BE2C (cell line): ENCODE data around the gene BTD. TPM values are rescaled to one million over a fixed set of nuclear protein-coding genes. Genes with fewer than 3 reads are reported as not detected.
A peak's percentile ranks its signal among the peaks of the same experiment; 100 is the strongest.

Experiments
- DNase-seq: peaks from one replicate; pipeline ENCODE4 v3.0.0-alpha.2; 2020
- H3K27me3 ChIP-seq: fragments of 250-450 bp; sonication (Bioruptor Pico); 2 replicates; pipeline ENCODE4 v1.5.1; 2020; ENCODE audit warnings: mild to moderate bottlenecking
- H3K36me3 ChIP-seq: fragments of 250-450 bp; sonication (Bioruptor Pico); 2 replicates; pipeline ENCODE4 v1.5.1; 2020; ENCODE audit warnings: mild to moderate bottlenecking
- H3K4me1 ChIP-seq: fragments of 250-450 bp; sonication (Bioruptor Pico); 2 replicates; pipeline ENCODE4 v1.5.1; 2020
- H3K4me3 ChIP-seq: 2 replicates; pipeline ENCODE4 v1.5.1; 2011; ENCODE audit warnings: low read depth, low read length
- H3K9me3 ChIP-seq: fragments of 250-450 bp; sonication (Bioruptor Pico); 2 replicates; pipeline ENCODE4 v1.5.1; 2020
- CTCF ChIP-seq: IDR thresholded peaks from 2 replicates; pipeline ENCODE4 v1.5.1; 2012; ENCODE audit warnings: mild to moderate bottlenecking, low read depth, low read length
- polyA plus RNA-seq: library from polyadenylated mRNA; unstranded; fragments of >200 nt; gene quantifications from one replicate; pipeline ENCODE4 v1.2.1, GENCODE V29; 2012; ENCODE audit warnings: low read depth, missing spikeins; ENCODE audit not compliant: insufficient read length, insufficient read depth

The BTD gene
- polyA plus RNA-seq: 2.3 TPM

- TF ChIP-seq CTCF: peak; percentile 20
- Histone ChIP-seq H3K9me3 (no peaks in the 10 kb centered on the region), H3K36me3 (no peaks in the 10 kb centered on the region), H3K4me3 (peak within 1 kb of the TSS; percentile 91), H3K4me1 (no peaks in the 10 kb centered on the region), H3K27me3 (no peaks in the 10 kb centered on the region)
- peak; percentile 94 for DNase-seq
Measured at GRCh38 chr3:15601399-15602145, at the start of gene BTD, which contains the start of gene HACL1. Gene BTD, plus strand, starts transcription at chr3:15601745. Its CDS starts 33,695 bp downstream, at chr3:15635440. Gene HACL1, minus strand, starts transcription at chr3:15601569. Its CDS starts 106 bp downstream, at chr3:15601463.

DNA sequence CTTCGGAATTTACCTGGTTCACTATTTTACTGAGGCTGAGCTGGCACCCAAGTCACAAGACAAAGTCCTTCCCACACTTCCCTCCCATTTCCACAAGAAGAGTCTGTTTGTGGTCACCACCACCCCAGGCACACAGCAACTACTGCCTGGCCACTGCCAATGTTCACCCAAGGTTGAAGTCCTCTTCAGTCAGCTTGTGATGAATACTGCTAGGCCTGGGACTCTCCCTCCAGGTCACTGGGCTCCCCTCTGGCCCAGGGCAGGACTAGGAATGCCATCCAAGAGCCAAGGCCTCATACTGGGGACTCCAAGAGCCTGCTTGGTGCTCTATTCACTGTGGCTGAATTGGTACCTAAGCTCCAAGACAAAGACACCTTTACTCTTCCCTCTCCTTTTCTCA is 49.6 kb upstream of the BTD start:
- H3K4me1 ChIP-seq: no peaks in the 10 kb centered on the region
- DNase-seq: no peak
- TF ChIP-seq CTCF: no peak

DNA sequence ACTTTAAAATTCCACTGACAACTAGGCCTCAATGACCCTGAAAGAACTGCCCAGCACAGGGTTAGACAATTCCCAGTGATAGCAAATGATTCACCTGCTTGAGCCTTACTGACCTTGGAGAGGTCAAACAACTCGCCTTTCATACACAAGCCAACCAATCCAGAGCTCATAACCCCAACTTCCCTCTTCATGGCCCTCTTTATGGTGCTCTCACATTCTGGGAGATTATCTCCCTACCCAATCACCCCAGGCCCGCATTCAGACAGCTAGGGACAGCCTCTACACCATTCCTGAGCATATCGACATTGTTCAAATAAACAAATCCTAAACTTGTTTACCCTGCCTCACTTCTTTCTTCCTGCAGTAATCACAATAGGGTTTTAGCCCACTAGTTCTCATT is 47.8 kb upstream of the BTD start:
- no peaks in the 10 kb centered on the region for H3K27me3 ChIP-seq
- no peaks in the 10 kb centered on the region for H3K4me1 ChIP-seq
- DNase-seq: no peak
- H3K9me3 ChIP-seq: no peaks in the 10 kb centered on the region
- no peaks in the 10 kb centered on the region for H3K36me3 ChIP-seq
- TF ChIP-seq CTCF: no peak
- no peak overlapping the region for H3K4me3 ChIP-seq

More for the DNA sequence above, 49.6 kb upstream of the BTD start:
- Histone ChIP-seq H3K27me3 (no peaks in the 10 kb centered on the region), H3K36me3 (no peaks in the 10 kb centered on the region), H3K4me3 (no peak overlapping the region), H3K9me3 (no peaks in the 10 kb centered on the region)

- no peak for TF ChIP-seq CTCF
- DNase-seq: no peak
- no peak overlapping the region for H3K4me3 ChIP-seq
- no peaks in the 10 kb centered on the region for H3K9me3 ChIP-seq
- no peaks in the 10 kb centered on the region for H3K36me3 ChIP-seq
- no peaks in the 10 kb centered on the region for H3K4me1 ChIP-seq
- H3K27me3 ChIP-seq: no peaks in the 10 kb centered on the region
Measured at GRCh38 chr3:15556512-15556911, 45.0 kb upstream of the BTD start.

GRCh38 chr3:15557511-15557946 is 44.0 kb upstream of the BTD start:
- H3K4me3 ChIP-seq: no peak overlapping the region
- peak; percentile 17 for DNase-seq
- no peaks in the 10 kb centered on the region for H3K27me3 ChIP-seq

More at GRCh38 chr3:15557511-15557946, 44.0 kb upstream of the BTD start:
- TF ChIP-seq CTCF: peak; percentile 50
- Histone ChIP-seq H3K9me3 (no peaks in the 10 kb centered on the region), H3K36me3 (no peaks in the 10 kb centered on the region), H3K4me1 (no peaks in the 10 kb centered on the region)
